GM18502 (cell line): ENCODE results near the gene UMODL1.

Source experiments
- ATAC-seq: cut with Tn5 transposase; IDR thresholded peaks from one replicate; pipeline ENCODE4 v1.9.1; 2021; ENCODE audit warnings: mild to moderate bottlenecking; ENCODE audit not compliant: unreplicated experiment, poor library complexity

UMODL1 gene

GRCh38 chr21:42038393-42038792 is 32.7 kb upstream of the UMODL1 start:
- ATAC-seq, result no peak

- no peak for ATAC-seq
Measured at GRCh38 chr21:42038826-42039425, 32.2 kb upstream of the UMODL1 start.

GRCh38 chr21:42039470-42039901 is 31.6 kb upstream of the UMODL1 start:
- ATAC-seq, result no peak

GRCh38 chr21:42039911-42040351 is 31.2 kb upstream of the UMODL1 start:
- ATAC-seq, result no peak

GRCh38 chr21:42040411-42041180 is 30.5 kb upstream of the UMODL1 start:
- no peak for ATAC-seq

- ATAC-seq, result no peak
Measured at GRCh38 chr21:42041246-42041645, 29.9 kb upstream of the UMODL1 start.

- no peak for ATAC-seq
Measured at GRCh38 chr21:42041711-42042110, 29.4 kb upstream of the UMODL1 start.

- ATAC-seq, result no peak
Measured at GRCh38 chr21:42042651-42043050, 28.5 kb upstream of the UMODL1 start.

GRCh38 chr21:42043201-42043895 is 27.8 kb upstream of the UMODL1 start:
- no peak for ATAC-seq

GRCh38 chr21:42043961-42044360 is 27.2 kb upstream of the UMODL1 start:
- ATAC-seq, result no peak

GRCh38 chr21:42044871-42045495 is 26.1 kb upstream of the UMODL1 start:
- no peak for ATAC-seq

- ATAC-seq, result no peak
Measured at GRCh38 chr21:42047821-42048613, 23.1 kb upstream of the UMODL1 start.

- ATAC-seq, result no peak
Measured at GRCh38 chr21:42048870-42049577, 22.1 kb upstream of the UMODL1 start.

GRCh38 chr21:42049578-42050430 is 21.3 kb upstream of the UMODL1 start:
- ATAC-seq, result no peak

GRCh38 chr21:42051788-42052187 is 19.3 kb upstream of the UMODL1 start:
- ATAC-seq, result no peak

GRCh38 chr21:42055425-42055824 is 15.7 kb upstream of the UMODL1 start:
- ATAC-seq, result no peak

- no peak for ATAC-seq
Measured at GRCh38 chr21:42056468-42056867, 14.6 kb upstream of the UMODL1 start.

GRCh38 chr21:42056996-42057689 is 14.0 kb upstream of the UMODL1 start:
- ATAC-seq, result no peak
